IPS-15b (cell line): ENCODE results near the gene FANCI.

ENCODE experiments used
- H3K27me3 ChIP-seq: one replicate; pipeline ENCODE4 v1.6.1; 2013; ENCODE audit warnings: low read length; ENCODE audit not compliant: control insufficient read depth, insufficient read depth
- H3K36me3 ChIP-seq: one replicate; pipeline ENCODE4 v1.6.1; 2013; ENCODE audit warnings: low read length; ENCODE audit not compliant: control insufficient read depth, insufficient read depth
- H3K4me1 ChIP-seq: one replicate; pipeline ENCODE4 v1.6.1; 2013; ENCODE audit warnings: mild to moderate bottlenecking, low read length; ENCODE audit not compliant: control insufficient read depth, insufficient read depth
- H3K4me3 ChIP-seq: one replicate; pipeline ENCODE4 v1.5.1; 2013; ENCODE audit warnings: low read depth, low read length
- H3K9ac ChIP-seq: one replicate; pipeline ENCODE4 v1.6.1; 2013; ENCODE audit warnings: low read depth, mild to moderate bottlenecking, low read length
- H3K9me3 ChIP-seq: one replicate; pipeline ENCODE4 v1.6.1; 2013; ENCODE audit warnings: mild to moderate bottlenecking, low read length; ENCODE audit not compliant: control insufficient read depth, insufficient read depth

FANCI gene

DNA sequence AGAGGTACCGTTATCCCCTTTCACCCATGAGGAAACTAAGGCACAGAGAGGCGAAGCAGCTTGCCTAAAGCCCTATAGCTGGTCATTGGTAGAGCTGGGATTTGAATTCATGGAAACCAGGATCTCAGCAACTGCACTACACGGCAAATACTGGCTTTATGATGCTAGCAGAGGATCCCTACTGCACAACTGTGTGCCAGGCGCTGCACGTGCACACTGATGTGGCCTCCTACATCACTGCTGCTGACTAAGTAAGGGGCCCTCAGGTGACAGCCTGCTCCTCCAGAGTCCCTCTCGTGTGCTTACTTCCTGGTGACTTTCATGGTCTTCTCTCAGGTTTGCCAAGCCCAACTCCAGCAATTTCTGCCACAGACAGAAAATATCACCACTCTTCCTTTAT is 94.3 kb downstream of the FANCI start:
- Histone ChIP-seq H3K4me1 (no peaks in the 10 kb centered on the region), H3K27me3 (peaks cover 12% of the 10 kb centered on the region), H3K9me3 (no peaks in the 10 kb centered on the region), H3K36me3 (peaks cover 3% of the 10 kb centered on the region), H3K4me3 (no peak overlapping the region), H3K9ac (no peak overlapping the region)

DNA sequence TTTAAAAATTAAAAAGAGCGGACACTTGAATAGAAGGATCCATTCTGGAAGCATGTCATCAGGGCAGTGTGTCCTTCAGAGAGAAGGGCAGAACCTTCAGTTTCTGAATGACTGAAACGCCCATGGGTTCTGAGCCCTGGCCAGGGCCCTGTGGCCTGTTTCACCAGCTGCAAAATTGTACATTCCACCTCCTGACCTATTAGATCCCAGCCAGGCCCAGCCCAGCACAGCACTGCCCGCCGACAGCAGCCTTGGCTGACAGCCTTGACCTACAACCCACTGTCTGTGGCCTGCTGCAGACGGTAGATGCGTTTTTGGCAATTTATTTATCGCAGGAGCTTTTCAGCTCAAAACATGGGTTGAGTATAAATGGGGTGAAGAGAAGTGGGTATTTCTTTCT is 96.8 kb downstream of the FANCI start:
- Histone ChIP-seq H3K9me3 (no peaks in the 10 kb centered on the region), H3K27me3 (peaks cover 12% of the 10 kb centered on the region), H3K4me1 (no peaks in the 10 kb centered on the region), H3K4me3 (no peak overlapping the region), H3K9ac (no peak overlapping the region), H3K36me3 (no peaks in the 10 kb centered on the region)

DNA sequence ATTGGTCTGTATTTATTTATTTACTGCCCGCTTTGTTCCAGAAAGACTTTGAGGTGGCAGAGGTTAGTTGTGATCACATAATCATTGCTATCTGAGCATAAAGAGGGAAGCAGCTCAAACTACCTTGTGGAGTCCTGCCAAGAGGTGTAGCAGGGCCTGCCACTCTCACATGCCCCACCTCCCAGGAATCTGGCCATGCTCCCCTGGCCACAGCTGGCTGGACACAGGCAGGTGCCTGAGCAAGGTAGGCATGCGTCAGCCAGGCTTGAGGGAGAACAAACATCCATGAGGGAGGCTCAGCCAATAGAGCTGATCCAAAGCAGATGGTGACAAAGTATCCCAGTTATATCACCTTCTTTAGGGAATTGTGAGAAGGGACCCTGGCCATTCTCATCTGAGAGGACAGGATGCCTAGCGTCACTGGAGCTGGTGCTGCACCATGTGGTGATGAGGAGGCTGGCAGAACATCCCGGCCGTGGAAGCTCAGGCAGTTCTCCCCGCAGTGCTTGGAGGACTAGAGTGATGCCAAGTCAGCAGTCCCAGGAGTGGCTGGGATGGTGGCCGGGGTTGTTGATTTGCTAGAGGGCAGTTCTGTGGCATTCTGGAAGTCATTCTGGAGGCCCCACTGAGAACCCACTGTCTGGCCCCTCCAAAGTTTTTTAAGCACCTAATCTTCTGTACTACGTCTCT is 97.7 kb downstream of the FANCI start:
- Histone ChIP-seq H3K27me3 (peaks cover 10% of the 10 kb centered on the region), H3K9ac (no peak overlapping the region), H3K4me3 (no peak overlapping the region), H3K9me3 (no peaks in the 10 kb centered on the region), H3K4me1 (peaks cover 3% of the 10 kb centered on the region), H3K36me3 (no peaks in the 10 kb centered on the region)

DNA sequence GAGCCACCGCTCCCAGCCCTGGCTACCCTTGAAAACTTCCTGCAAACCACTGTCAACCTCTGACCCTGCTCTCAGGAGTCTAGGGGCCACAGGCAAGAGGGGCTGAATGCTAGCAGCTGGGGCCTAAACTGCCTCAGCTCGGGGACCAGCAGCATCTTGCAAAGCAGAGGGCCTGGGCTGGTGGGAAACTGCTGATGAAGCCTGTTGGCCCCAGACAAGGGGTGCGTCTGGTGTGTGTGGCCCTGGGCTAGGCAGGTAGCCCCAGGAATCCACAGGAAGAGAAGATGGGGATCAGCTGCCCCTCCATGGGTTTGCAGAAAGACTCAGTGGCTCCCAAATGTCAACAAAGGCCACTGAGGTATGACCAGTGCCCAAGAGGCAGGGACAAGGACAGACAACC is 99.1 kb downstream of the FANCI start:
- Histone ChIP-seq H3K4me1 (peaks cover 3% of the 10 kb centered on the region), H3K4me3 (no peak overlapping the region), H3K36me3 (no peaks in the 10 kb centered on the region), H3K9me3 (no peaks in the 10 kb centered on the region), H3K9ac (no peak overlapping the region), H3K27me3 (peaks cover 5% of the 10 kb centered on the region)

DNA sequence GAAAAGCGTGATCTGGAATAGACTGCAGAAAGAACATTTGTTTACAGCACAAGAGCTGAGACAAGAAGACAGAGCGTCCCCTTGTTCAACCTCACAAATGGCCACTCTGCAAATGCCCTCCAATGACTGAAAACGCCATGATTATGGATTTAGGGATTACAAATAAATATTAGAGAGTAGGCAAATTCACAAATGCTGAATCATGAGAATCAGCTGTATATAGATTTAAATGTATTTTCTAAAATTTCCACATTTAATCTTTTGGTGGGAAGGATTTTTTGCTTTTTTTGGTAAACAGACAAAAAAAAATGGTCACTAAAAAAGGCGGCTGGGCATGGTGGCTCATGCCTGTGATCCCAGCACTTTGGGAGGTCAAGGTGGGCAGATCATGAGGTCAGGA is 101.5 kb downstream of the FANCI start:
- Histone ChIP-seq H3K9me3 (no peaks in the 10 kb centered on the region), H3K4me3 (no peak overlapping the region), H3K4me1 (peaks cover 3% of the 10 kb centered on the region), H3K36me3 (no peaks in the 10 kb centered on the region), H3K9ac (no peak overlapping the region), H3K27me3 (peaks cover 13% of the 10 kb centered on the region)

DNA sequence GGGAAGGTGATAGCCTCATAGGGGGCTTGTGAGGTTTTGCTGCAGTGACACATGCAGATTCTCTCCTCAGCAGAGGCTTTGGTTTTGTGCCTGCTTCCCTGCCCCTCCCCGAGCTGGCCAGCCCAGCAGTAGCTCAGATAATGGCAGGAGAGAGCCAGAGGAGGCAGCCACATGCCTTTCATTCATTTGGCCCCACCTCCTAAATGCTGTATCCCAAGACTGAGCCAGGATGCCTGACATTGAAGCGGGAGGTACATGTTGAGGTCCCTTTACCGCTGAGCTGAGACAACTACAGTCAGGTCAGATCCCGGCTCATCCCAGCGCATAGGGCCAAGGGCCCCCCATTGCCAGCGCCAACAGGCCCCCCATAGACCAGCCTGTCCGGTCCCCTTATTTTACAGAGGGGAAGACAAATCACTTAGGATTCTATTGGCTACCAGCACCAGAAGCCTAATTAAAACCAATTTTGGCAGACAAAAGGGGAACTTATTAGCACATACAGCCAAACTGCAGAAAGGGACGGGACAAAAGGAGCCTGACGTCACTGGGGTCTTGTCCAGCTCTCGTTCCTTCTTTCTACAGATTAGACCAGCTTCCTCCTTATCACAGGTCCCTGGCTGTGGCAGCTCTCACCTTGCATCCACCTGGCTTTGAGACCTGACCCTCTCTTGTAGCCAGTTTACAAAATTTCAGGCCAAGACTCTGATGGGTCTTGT is 102.9 kb downstream of the FANCI start:
- Histone ChIP-seq H3K4me3 (no peak overlapping the region), H3K9me3 (no peaks in the 10 kb centered on the region), H3K36me3 (no peaks in the 10 kb centered on the region), H3K9ac (no peak overlapping the region), H3K4me1 (peaks cover 3% of the 10 kb centered on the region), H3K27me3 (peaks cover 12% of the 10 kb centered on the region)

DNA sequence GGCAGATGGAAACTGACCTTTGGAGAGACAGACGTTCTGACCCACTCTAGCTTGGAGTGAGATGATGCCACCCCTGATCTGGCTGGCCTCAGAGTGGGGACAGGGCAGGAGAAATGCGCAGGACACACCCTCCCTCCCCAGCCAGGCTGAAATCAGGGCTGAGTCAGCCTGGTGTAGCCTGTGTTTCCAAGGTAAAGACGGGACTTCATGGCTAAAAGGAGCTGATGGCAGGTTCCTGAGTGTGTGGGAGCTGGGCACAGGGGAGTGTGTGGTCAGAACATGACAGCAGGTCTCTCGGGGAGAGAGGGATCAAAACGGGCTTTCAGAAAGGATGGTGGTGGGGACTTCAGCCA is 105.4 kb downstream of the FANCI start:
- H3K4me1 ChIP-seq = peaks cover 3% of the 10 kb centered on the region
- no peak overlapping the region for H3K4me3 ChIP-seq
- peaks cover 27% of the 10 kb centered on the region for H3K27me3 ChIP-seq
- no peak overlapping the region for H3K9ac ChIP-seq
- no peaks in the 10 kb centered on the region for H3K9me3 ChIP-seq
- no peaks in the 10 kb centered on the region for H3K36me3 ChIP-seq

DNA sequence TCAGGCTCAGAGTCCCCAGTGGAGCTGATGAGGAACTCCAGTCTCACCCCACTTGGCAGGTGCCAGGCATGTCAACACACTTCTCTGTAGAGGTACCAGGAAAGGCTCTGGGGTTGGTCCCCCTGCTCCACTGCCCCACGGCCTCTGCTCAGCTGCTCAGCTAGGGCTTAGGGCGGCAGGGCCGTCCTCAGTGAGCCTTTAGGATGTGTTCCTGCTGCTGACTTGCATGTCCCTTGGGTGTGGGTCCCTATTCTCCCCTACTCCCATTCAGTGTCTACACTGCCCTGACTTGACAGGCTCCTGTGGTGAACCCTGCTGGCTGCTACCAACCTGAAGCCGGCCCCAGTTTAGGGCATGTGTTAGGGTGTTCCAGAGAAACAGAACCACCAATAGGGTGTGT is 108.7 kb downstream of the FANCI start:
- Histone ChIP-seq H3K9me3 (no peaks in the 10 kb centered on the region), H3K4me1 (no peaks in the 10 kb centered on the region), H3K27me3 (peaks cover 50% of the 10 kb centered on the region), H3K9ac (no peak overlapping the region), H3K36me3 (no peaks in the 10 kb centered on the region), H3K4me3 (no peak overlapping the region)

DNA sequence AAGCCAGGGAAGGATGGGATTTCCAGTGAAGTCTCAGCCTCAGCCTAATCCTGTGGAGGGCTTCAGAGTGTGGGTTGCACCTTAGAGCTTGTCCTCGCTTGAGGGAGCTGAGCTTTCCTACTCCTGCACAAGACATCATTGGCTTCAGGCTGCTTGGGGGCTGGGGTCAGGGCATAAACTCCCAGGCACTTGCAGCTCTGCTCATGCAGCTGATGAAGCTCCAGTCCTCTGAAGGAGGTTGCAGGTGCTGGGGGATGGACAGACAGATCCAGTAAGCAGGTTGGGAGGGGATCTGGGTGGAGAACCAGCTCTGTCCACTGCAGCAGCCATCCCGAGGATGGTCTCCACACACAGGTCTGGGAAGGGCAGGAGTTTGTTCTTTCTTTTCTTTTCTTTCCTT is 110.2 kb downstream of the FANCI start:
- Histone ChIP-seq H3K9ac (no peak overlapping the region), H3K4me3 (no peak overlapping the region), H3K4me1 (no peaks in the 10 kb centered on the region), H3K9me3 (no peaks in the 10 kb centered on the region), H3K36me3 (no peaks in the 10 kb centered on the region), H3K27me3 (peaks cover 62% of the 10 kb centered on the region)

DNA sequence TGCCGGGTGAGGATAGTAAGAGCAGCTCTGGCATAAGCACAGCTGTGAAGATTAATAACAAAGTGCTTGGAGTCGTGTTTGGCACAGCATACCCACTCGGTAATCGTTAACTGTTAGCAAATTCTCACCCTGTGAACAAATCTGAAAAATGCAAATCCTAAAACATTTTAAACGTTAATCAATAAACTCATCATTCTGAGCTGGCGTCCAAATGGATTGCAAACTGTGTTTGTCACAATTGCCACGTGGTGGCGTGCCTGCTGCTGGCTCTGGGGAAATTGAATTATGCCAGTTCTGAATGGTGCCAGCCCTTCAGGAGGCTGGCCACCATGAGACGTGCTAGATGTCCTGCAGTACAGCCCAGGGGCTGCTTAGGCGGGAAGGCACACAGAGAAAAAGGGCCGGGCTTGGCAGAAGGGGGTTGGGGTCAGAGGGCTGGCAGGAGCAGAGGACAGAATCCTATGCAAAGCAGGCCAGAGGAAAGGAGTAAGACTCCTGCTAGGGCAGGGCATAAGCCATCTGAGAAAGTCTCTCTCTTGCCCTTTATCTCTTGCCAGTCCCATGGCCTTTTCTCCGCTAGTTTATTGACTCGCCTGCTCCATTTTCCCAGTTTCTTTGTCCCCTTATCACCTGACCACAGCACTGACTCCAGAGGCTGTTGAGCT is 113.0 kb downstream of the FANCI start:
- H3K27me3 ChIP-seq = peaks cover 82% of the 10 kb centered on the region
- H3K9me3 ChIP-seq = no peaks in the 10 kb centered on the region
- no peak overlapping the region for H3K4me3 ChIP-seq
- H3K36me3 ChIP-seq = no peaks in the 10 kb centered on the region
- H3K4me1 ChIP-seq = peaks cover 4% of the 10 kb centered on the region
- H3K9ac ChIP-seq = no peak overlapping the region

DNA sequence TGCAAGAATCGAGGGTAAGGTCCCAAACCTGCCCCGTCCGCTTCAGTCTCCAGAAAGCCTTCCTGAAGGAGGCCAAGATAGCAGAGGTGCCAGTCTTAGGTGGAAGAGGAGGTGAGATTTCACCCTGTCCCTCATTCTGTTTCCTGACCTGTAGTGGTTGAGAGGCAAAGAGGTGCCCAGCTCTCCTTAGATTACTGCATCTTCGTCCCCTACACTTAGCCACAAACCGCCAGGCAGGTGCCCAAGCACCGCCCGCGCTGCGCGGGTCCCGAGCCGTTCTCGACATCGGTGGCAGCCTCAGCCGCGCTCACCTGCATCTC is 114.6 kb downstream of the FANCI start:
- H3K9me3 ChIP-seq = no peaks in the 10 kb centered on the region
- H3K4me1 ChIP-seq = peaks cover 4% of the 10 kb centered on the region
- H3K27me3 ChIP-seq = peaks cover 89% of the 10 kb centered on the region
- H3K36me3 ChIP-seq = no peaks in the 10 kb centered on the region
- peak overlapping the region; percentile 52 for H3K4me3 ChIP-seq
- H3K9ac ChIP-seq = no peak overlapping the region
